Heart left ventricle (tissue), 13 donors: Measurements from ENCODE around the gene SERPINB6.

Experiments used
- POLR2A ChIP-seq, 2 donors: fragments of 450-650 bp; IDR thresholded peaks; one replicate each; pipeline ENCODE4 v1.6.1; 2017; ENCODE audit warnings: antibody characterized with exemption in 2 of 2, mild to moderate bottlenecking in 2 of 2, moderate library complexity in 2 of 2
- TF ChIP-seq, protein P1 (sequence below), 12 donors: fragments of 200-600 bp; sonication (generic) in 4 of 12; IDR thresholded peaks; one replicate each; pipeline versions ENCODE4 v1.5.0 to v1.8.0; 2018 to 2022; ENCODE audit warnings: antibody characterized with exemption in 12 of 12, mild to moderate bottlenecking in 5 of 12
- donor health status: ischemic (EF 13 %, LVEDD 7.1; RV severe dilation, severe dysfunction).
- donor health status: DM: no; HTN: yes; CAD: no.
- donor health status: DM: no; HTN: no; CAD: no.
- donor health status: ischemic (EF 25% LVEDD 6.9; RV normal size, moderate dysfunction).
- donor health status: ischemic (EF 25% LVEDD 5.7; RV mildly dilated, moderate dysfunction).
- donor health status: ischemic (EF 35%, LVEDD 5.7; RV mildly dilated, moderate dysfunction).
- donor health status: nonischemic (EF 11% LVEDD 7.7; RV severe dilation, severe dysfunction).
- donor health status: DM: yes; HTN: yes; CAD: no.
- donor health status: PGD.
- donor health status: ischemic (EF 29% LVEDD 5.4; RV normal size, mild dysfunction).
- donor health status: nonischemic (EF 23%, LVEDD 6.1; RV moderate dilation, normal function).

GRCh38 chr6:2977290-2977689, 5.9 kb upstream of the SERPINB6 start:
- TF ChIP-seq, protein P1, sequence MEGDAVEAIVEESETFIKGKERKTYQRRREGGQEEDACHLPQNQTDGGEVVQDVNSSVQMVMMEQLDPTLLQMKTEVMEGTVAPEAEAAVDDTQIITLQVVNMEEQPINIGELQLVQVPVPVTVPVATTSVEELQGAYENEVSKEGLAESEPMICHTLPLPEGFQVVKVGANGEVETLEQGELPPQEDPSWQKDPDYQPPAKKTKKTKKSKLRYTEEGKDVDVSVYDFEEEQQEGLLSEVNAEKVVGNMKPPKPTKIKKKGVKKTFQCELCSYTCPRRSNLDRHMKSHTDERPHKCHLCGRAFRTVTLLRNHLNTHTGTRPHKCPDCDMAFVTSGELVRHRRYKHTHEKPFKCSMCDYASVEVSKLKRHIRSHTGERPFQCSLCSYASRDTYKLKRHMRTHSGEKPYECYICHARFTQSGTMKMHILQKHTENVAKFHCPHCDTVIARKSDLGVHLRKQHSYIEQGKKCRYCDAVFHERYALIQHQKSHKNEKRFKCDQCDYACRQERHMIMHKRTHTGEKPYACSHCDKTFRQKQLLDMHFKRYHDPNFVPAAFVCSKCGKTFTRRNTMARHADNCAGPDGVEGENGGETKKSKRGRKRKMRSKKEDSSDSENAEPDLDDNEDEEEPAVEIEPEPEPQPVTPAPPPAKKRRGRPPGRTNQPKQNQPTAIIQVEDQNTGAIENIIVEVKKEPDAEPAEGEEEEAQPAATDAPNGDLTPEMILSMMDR (IDR thresholded peaks at IDR 0.05): no peak
- no peak for TF ChIP-seq POLR2A (IDR thresholded peaks at IDR 0.05)
